HG03439 (cell line): ENCODE data around the gene NFIC.
"Not testable (repeated sequence)": the region's sequence is repeated elsewhere in the genome, so short reads cannot be mapped to it uniquely, and the experiment has no call there.

Experiments
- ATAC-seq: cut with Tn5 transposase; IDR thresholded peaks from one replicate; pipeline ENCODE4 v1.9.1; 2021; ENCODE audit warnings: mild to moderate bottlenecking, moderate library complexity; ENCODE audit not compliant: unreplicated experiment

The NFIC gene

DNA sequence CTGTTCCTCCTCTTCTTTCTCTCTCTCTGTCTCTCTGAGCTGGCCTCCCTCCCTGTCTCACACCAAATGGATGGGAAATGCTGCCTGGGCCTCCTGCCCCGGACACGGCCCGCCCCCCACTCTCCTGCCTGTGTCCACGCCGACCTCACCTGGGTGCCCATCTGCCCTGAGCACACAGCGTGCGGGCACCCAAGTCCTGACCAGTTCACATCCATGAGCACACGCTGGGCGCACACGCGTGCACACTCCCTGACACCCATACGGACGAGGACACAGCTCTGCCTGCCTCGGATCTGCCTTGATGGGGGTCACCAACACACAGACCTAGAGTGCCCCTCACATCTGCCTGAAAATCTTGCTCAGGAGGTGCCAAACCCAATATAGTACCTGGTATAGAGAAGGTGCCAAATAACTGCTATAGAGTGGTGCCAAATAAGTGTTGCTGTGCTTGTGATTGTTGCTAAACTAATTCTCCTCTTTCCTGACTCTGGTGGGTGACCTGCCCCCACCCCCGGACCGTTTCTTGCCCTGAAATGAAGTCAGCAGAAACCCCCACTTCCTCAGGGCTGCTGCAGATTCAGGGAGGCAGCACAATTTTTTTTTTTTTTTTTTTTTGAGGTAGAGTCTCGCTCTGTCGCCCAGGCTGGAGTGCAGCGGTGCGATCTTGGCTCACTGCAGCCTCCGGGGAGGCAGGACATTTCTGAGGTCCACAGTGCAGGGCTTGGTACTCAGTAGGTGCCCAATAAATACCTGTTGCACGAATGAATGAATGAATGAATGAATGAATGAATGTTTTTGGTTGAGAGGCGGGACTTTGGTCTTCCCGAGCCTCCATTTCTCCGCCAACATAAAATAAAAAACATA lies 4.6 kb downstream of the NFIC start:
- no peak for ATAC-seq

DNA sequence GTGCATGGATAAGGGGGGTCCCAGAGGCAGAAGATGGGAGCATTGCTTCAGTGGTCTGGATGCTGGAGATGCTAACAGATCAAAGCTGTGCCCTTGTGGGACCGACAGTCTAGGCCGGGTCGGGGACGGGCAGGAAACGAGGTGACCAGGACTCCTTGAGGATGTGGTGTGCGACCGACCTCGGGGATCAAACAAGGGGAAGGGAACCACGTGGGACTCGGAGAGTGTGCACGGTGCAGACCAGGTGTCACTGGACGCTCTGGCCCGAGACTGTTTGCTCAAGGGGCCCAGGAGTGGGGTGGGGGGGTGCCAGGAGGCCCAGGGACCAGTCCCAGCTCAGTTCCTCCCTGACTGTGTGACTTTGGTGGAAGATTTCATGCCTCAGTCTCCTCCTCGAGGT lies 6.0 kb downstream of the NFIC start:
- no peak for ATAC-seq

DNA sequence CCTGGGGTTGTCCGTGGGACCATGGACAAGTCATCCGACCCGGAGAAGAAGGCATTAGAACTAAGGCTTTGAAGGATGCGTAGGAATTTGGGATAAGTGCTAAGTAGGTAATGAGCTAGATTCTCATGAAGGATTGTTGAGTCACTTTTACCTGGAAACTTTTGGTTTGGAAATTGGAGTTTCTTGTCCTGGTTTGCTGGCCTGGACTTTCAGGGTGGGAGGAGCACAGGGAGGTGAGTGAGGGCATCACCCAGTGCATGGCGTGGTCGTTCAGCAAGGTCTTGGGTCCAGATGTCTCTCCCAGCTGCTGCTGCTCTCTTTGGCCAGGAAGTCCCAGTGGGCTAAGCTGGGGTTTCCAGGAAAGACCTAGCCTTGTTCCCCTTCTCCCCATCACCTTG lies 7.6 kb downstream of the NFIC start:
- no peak for ATAC-seq

DNA sequence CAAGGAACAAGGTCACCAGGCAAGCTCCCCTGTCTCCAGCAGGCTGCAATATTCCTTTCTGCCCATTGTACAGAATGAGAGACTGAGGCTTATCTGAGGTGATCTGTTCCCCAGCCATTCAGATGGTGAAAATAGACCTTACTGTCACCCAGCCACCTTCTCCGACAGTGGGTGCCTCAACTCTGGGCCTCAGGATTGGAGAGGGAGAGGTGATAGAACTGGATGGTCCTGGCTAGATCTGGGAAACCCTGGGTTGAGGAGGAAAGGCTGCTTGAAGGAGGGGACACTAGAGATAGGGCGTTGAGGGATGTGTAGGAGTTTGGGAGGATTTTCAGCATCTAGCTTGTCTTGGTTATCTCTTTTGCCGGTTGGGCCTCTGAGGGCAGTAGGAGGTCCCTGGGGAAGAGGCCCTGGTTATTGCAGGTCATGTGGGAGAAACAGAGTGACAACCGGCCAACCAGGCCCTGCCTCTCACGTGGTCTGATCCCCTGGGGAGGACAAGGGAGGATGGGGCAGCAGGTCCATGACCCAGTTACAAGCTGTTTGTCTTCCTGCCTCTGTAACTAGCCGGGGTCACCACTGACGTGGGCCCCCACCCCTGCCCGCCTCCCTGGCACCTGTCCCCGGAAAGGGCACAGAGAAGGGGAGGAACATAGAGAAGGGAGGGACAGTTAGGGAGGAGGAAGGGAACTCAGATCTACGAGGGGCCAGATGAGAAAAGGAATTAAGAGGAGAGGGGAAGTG lies 8.2 kb downstream of the NFIC start:
- no peak for ATAC-seq

DNA sequence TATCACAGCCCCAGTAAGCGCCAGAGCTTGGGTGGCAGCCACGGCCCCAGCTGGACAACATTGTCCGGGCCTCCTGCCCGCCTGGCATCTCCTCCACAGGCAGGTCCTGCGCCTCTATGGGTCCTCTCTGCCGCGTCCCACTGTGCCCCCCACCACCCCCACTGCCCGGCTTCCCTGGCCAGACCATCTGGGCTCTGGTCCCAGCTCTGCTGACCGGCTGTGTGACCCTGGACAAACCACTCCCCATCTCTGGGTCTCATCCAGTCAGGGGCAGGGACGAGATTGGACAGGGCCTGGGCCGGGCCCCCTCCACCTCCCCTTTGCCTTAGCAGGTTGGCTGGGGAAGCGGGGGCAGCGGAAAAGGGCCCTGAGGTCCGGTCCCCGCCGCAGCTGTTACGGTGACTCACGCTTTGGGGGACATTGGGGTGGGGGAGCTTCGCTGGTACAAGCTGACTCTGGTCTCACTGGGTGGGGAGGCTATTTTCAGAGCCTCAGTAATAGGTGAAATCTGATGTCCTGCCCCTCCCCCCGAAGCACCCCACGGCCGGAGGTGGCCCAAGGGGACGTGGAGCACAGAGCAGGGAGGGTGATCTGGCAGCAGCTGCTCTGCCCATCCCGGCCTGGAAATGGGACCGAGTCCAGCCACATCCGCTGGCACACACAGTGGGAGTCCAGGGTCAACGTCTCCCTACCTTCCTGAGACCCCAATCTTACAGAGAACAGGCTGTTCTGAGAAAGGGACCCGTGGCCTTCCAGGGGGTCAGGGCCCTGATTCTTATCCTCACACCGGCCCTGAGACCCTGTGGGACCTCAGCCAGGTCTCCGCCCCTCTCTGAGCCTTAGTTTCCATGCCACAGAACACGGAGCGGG lies 9.1 kb downstream of the NFIC start:
- no peak for ATAC-seq

DNA sequence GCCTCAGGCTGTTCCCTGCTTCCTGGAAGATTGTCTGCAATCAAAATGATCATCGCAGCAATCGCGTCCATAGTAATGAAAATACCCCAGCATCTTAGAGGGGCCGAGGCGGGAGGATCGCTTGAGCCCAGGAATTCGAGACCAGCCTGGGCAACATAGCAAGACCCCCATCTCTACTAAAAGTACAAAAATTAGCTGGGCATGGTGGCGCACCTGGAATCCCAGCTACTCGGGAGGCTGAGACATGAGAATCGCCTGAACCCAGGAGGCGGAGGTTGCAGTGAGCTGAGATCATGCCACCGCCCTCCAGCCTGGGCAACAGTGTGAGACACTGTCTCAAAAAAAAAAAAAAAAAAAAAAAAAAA lies 9.7 kb downstream of the NFIC start:
- ATAC-seq: not testable (repeated sequence)

DNA sequence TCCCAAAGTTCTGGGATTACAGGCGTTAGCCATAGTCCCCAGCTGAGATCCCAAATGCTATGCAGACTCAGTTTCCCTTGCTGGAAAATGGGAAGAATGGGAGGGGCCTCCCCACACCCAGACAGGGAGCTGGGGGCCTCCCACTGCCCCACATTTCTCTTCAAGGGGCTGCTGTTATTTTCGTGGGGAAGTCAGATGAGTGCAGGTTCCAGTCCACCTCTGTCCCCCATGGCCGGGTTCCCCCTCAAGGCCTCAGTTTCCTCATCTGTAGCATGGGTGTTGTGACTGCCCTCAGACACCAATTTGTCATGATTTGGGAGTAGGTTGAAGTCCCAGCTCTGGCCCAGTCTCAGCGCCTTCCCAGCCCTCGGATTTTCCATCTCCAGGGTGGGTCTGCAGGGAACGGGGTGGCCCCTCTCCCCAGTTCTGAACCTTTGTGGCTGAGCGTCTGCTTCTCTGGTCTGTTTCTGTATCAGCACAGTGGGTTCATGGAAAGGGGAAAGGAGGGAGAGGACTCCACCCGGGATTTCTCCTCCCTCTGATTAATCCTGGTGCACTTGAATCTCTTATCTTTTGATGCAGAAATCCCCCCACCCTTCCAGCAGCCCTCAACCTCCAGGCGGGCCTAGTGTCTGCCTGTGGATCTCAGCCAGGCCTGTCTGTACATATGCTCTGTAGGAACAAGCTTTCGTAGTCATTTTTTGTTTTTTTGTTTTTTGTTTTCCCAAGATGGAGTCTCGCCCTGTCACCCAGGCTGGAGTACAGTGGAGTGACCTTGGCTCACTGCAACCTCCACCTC lies 12.2 kb downstream of the NFIC start:
- ATAC-seq: no peak

DNA sequence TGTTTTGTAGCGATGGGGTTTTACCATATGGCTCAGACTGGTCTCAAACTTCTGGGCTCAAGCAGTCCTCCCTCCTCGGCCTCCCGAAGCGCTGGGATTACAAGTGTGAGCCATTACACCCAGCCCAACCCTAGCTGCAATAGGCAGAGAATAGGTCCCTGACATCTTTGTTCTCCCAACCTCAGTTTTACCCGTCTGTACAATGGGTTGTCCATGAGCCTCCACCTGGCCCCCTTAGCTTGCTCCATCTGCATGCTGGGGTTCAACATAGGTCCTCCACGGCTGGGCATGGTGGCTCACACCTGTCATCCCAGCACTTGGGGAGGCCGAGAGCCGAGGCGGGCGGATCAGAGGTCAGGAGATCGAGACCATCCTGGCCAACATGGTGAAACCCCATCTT lies 14.4 kb downstream of the NFIC start:
- ATAC-seq: no peak

DNA sequence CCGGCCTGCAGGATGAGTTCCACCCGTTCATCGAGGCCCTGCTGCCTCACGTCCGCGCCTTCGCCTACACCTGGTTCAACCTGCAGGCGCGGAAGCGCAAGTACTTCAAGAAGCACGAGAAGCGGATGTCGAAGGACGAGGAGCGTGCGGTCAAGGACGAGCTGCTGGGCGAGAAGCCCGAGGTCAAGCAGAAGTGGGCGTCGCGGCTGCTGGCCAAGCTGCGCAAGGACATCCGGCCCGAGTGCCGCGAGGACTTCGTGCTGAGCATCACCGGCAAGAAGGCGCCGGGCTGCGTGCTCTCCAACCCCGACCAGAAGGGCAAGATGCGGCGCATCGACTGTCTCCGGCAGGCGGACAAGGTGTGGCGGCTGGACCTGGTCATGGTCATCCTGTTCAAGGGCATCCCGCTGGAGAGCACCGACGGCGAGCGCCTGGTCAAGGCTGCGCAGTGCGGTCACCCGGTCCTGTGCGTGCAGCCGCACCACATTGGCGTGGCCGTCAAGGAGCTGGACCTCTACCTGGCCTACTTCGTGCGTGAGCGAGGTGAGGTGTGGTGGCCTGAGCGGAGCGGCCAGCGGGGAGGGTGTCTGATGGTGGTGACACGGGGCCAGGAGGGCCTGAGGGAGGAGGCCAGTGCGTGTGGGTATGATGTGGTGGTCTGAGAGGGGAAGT lies 15.5 kb downstream of the NFIC start:
- ATAC-seq: no peak

DNA sequence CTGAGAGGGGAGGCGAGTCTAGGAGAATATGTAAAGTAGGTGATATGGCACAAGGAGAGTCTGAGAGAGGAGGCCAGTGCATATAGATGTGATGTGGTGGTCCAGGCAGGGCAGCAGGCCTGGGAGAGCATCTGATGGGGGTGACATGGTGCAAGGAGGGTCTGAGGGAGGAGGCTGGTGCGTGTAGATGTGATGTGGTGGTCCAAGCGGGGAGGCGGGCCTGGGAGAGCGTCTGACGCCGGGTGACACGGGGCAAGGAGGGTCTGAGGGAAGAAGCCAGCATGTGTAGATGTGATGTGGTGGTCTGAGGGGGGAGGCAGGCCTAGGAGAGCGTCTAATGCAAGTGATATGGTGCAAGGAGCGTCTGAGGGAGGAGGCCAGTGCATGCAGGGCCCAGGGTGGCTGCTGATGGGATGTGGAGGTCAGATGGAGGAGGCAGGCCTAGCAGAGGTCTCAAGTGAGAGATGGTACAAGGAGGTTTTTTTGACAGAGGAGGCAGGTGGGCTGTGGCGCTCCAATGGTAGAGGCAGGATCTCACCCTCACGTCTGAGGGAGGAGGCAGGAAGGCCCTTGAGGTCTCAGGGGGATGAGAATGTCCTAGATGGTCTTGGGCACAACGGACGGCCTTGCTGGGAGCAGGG lies 16.2 kb downstream of the NFIC start:
- no peak for ATAC-seq

DNA sequence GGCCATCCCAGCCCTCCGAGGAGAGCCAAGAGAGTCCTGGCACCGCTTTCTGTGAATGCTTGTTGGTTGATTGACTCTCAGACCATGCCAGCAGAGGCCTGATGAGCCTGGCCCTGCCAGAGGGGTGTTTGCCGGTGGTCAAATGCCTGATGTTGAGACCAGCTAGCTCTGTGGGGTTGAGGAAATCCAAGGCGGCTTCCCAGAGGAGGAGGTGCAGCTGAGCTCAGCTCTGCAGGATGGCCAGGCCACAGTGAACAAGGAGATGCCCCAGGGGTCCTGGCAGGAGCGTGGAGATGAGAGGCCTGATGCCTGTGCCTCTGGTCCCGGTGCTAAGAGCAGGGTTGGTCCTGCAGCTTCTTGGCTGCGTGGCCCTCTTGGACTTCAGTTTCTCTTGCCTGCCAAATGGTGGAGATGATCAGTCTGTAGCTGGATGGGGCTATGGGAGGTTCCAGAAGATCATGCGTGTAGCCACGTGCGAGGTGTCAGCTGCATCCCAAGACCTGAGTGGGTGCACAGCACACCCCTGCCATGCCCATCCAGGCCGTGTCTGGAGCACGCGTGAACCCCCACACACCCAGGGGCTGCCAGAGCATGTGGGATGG lies 16.8 kb downstream of the NFIC start:
- ATAC-seq: no peak

DNA sequence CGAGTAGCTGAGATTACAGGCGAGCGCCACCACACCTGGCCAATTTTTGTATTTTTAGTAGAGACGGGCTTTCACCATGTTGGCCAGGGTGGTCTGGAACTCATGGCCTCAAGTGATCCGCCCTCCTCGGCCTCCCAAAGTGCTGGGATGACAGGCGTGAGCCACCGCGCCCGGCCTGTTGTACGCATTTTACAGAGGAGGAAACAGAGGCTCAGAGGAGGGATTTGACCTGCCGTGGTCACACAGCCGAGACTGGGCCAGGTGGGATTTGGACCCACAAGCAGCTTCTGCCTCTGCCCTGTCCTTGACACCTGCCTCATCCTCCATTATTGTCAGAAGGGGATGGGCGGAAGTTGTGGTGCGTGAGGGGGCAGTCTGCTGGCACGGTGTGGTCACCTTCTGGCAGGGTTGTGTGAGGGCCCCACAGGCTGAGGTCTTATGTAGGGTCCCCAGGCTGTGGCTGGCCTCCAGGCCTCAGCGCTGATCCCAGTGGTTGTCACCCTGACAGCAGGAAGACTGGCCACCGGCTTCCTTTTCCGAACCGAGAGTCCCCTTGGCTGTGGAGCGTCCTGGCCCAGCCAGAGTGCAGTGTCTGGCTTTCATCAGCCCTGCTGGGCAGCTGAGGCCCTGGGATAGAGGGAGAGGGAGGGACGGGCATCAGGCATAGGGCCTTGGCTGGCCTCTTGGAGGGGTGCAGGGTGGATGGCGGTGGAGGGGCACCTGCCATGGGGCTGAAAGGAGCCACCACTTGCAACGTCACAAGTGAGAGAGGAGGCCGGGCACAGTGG lies 20.3 kb downstream of the NFIC start:
- ATAC-seq: no peak

DNA sequence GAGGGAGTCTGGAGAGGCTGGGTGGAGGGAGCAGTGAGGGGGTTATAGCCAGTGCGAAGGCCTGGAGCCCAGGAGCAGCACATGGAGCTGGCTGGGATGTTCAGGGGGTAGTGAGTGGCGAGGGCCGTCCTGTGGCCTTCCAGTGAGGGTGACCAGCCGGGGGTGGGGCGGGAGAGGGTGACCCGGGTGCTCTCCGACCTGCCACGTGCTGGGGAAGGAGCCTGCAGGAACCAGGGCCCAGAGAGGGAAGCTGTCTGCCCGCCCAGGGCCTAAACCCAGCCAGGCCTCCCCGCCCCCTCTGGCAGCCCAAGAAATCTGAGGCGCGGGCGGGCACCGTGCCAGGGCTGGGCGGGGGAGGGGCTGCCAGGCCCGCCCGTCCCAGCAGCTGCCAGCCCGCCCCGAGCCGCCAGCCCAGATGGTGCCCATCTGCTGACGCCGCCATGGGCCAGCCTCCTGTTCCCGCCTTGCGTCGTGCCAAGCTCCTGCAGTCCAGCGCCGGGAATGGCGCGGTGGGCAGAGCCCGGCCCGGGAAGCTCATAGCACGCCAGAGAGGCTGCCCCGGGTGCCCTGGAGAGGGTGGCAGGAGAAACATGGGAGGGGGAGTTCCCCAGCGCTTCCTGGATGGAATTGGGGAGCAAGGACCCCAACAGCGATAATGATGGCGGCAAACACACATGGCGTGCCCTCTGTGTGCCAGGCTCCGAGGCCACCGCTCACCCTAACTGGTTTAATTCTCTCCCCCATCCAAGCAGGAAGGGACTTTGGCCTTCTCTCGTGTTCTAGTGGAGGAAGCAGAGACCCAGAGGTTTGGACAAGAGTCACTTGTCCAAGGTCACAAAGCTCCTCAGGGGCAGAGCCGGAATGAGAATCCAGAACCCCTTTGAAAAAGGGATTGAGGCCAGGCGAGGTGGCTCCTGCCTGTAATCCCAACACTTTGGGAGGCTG lies 21.5 kb downstream of the NFIC start:
- ATAC-seq: no peak

DNA sequence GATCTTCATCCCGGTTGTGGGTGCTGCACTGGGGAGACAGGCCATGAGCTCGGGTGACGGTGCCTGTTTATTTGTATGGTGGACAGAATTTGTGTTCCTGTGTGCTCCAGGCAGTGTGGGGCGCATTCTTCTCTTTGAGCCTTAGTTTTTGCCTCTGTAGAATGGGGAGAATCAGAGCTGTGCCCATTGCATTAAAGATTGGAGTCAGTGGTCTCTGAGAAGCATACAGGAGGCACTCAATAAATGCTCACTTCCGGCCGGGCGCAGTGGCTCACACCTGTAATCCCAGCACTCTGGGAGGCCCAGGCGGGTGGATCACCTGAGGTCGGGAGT lies 23.0 kb downstream of the NFIC start:
- no peak for ATAC-seq

DNA sequence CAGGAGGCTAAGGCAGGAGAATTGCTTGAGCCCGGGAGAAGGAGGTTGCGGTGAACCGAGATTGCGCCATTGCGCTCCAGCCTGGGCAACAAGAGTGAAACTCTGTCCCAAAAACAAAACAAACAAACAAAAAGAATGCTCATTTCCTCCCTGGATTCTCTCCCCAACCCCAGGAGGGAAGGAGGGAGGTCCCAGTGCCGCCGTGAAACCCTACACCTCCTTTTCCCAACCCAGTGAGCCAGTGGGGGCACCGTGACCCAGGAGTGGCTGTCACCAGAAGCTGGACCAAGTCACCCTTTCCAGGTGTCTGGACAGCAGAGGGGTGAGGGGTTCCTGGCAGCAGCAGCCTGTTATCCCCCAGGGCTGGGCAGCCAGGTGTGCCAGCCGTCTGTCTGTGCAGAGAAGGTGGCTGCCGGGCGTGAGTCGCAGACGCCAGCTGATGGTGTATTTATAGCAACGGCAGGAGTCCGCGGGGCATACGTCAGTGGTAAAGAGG lies 23.5 kb downstream of the NFIC start:
- no peak for ATAC-seq

DNA sequence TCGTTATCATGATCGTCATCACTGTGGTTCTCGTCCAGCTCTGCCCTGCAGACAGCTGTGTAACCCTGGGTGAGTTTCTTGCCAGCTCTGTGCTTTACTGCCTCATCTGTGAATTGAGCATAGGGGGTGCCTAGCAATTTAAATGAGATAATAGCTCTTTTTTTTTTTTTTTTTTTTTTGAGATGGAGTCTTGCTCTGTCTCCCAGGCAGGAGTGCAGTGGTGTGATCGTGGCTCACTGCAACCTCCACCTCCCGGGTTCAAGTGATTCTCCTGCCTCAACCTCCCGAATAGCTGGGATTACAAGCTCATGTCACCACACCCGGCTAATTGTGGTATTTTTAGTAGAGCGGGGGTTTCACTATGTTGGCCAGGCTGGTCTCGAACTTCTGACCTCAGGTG lies 25.5 kb downstream of the NFIC start:
- ATAC-seq: not testable (repeated sequence)

DNA sequence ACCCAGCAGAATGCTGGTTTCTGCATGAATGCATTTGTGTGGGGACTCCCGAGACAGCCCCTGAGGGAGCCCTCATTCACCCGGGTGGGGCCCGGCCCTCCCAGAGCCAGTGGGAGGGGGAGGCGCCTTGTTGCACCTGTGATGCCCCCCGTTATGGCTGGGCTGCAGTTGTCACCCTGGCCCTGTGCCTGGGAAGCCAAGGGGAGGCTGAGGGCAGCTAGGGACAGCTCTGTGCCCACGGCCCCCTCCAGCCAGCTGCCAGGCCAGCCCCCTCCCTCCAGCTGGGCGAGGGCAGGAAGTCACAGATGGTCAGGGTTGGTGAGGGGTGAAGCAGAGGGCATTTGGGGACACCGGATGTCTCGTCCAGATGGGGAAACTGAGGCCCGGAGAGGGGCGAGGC lies 26.1 kb downstream of the NFIC start:
- no peak for ATAC-seq
